DMS53 (cell line): ENCODE results near the gene PIGR.

Experiments used
- DNase-seq: peaks from one replicate; lab custom pipeline; 2025; lab: John Stamatoyannopoulos, UW

PIGR gene

GRCh38 chr1:206932177-206932576 lies 14.1 kb downstream of the PIGR start:
- DNase-seq = no peak

GRCh38 chr1:206931709-206932108 lies 14.6 kb downstream of the PIGR start:
- peak; percentile 14 for DNase-seq

- no peak for DNase-seq
Observed at GRCh38 chr1:206930210-206930798, 16.0 kb downstream of the PIGR start.

GRCh38 chr1:206929524-206929923 lies 16.7 kb downstream of the PIGR start:
- DNase-seq = no peak

DNA sequence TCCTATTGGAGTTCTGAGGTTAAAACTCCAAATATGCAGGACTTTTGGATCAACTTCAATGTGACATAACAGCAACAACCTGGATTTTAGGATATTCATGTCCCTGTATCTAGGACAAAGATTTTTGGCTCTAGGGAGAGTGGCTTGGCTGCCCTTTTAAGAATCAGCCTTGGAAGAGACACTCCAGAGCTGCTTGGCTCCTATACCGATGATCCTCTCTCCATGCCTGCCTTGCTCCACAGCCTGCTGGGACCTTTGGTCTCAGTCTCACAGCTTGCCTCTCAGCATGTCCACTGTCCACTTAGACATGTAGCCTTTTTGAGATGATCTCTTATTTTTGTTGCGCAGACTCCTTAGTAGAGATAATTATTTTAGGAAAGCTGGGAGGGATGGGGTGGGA lies 20.0 kb downstream of the PIGR start:
- DNase-seq = no peak

DNA sequence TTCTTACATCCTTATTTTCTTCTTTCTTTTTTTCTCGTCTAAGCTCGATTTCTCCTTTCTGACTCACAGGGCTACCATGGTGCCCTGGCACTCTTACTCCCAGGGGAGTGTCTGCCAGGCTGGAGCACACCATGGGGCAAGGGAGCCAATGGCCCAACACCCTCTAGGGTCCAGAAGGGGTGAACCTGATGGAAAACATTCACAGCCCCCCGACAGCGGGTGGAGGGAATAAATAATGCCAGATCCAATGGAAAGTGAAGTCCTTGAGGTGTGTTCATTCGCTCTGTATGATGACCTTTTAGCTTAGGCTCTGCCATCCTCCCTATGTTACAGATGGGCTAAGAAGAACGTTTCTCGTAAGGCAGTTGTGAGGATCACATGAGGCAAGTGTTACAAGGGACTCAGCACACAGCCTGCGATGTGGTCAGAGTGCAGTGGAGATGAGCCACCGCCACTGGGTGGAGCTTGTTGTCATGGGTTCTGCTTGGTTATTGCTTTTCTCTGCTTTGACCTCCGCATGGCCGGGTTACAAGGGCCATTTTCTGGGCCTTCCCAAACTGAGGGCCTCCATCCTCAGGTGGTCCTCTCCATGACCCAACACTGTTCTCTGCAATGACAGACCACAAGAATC lies 21.0 kb downstream of the PIGR start:
- DNase-seq = peak; percentile 37

DNA sequence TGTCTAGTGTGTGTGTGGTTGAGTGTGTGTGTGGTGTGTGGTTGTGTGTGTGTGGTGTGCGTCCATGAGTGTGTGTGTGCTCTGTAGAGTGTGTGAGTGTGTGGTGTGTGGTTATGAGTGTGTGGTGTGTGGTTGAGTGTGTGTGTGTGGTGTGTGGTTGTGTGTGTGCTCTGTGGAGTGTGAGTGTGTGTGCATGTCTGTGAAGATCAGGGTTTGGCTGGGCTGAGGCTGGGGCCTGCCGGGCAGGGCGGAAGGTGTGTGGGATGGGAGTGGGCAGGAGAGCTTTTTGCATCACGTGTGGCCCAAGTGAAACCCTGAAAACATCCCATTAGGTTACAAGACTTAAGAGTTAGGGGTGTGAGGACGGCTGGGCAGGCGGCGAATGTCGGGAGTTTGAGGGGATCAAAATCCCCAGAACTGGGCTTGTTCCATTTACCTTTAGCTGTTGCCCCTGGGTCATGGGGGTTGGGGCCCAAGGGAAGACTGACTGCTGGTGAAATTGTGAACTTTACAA lies 21.6 kb downstream of the PIGR start:
- peak; percentile 37 for DNase-seq

GRCh38 chr1:206923961-206924557 lies 22.2 kb downstream of the PIGR start:
- DNase-seq = peak; percentile 16

GRCh38 chr1:206923009-206923960 lies 23.0 kb downstream of the PIGR start:
- DNase-seq = peak; percentile 44

DNA sequence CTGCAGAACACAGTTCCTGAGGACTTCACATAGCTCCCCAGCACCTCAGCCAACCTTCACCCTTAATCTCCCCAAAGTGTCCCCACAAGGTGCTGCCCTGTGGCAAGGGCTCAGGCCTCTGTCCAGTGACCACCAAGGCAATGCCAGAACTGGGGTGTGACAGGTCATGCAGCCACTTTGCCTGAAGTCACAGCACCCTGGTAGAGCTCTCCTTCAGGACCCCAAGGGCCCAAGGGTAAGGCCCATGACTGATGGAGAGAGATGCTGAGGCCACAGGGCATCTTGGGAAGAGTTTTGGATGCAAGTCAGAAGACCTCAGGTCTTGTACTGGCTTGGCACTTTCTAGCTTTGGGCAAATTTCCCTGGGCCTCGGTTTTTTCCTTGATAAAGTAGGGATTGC lies 23.7 kb downstream of the PIGR start:
- DNase-seq = no peak

- peak; percentile 89 for DNase-seq
Observed at GRCh38 chr1:206921772-206922265, 24.4 kb downstream of the PIGR start, which contains the start of gene FCMR. Gene FCMR, minus strand, starts transcription at chr1:206921941. Its CDS starts 87 bp downstream, at chr1:206921854.

DNA sequence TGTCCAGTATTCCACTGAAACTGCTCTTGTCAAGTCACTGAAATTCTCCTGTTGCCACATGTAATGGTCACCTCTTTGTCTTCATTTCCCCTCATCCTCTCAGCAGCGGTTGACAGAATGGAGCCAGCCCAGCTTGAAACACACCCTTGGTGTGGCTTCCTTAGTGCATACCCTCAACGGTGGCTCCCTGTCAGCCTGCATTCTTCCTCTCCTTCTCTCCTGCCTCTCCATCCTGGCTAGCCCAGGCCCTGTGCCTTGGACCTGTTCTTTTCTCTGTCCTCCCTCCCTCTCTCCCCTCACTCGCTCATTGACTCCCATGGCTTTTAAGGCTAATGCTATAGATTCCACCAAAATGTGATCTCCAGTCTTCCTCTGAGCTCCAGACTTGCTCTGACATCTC lies 28.2 kb downstream of the PIGR start:
- no peak for DNase-seq

DNA sequence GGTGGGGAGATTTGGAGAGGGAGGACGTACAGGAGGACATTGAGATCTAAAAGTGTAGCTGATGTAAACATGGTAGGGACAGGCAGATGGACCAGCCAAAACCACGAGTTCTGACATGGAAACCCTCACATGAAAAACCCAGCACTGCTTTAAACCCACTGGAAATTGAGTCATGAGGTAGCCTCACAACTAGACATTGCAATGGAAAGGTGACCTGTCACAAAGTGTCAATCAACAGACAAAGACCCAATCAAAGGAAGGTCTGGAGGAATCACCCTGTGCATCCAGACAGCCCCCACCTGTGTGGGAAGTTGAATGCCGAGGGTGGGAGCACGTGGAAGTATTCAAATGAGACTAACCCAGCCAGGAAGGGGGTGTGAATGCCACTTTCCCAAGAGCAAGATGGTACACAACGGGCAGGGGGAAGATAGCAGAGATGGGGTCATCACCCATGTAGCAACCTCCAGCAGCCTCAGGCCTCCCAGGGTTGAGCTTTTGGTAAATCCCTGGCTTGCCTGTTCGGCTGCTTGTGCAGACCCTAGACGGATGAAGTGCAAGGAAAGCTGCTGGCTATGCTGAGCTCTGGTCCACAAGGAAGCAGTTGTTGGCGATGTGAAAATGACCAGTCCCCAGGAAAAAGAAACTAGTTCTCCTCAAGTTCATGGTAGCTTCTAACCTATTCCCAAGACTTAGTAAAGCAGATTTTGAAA lies 30.1 kb downstream of the PIGR start:
- no peak for DNase-seq

GRCh38 chr1:206915030-206915735 lies 31.1 kb downstream of the PIGR start:
- DNase-seq = no peak

- no peak for DNase-seq
Observed at GRCh38 chr1:206913766-206914537, 32.3 kb downstream of the PIGR start.

GRCh38 chr1:206912445-206913095 lies 33.7 kb downstream of the PIGR start:
- DNase-seq = peak; percentile 92

DNA sequence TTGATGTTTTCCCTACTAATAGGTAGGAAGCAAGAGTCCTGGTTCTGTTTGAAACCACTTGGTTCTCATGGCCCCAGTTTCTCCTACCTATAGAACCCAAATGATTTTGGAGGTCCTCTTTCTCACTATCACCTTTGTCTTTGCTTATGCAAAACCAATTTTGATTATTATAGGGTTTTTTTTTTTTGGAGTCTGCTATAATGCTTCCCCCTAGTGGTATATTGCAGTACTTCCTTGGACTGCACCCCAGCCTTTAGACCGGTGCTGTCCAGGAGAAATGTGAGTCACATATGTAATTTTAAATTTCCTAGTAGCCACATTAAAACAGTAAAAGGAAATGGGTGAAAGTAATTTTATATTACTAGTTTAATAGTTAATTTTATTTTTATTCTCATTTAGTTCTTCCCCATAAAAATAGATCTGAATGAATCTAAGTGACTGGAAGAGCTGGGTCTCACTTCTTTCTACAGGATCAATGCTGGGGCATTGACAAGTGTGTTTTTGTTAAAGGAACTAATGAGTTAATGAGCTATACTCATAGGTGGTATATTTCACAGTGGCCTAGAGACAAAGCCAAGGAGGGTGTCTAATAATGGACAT lies 35.1 kb downstream of the PIGR start:
- DNase-seq = peak; percentile 85

- peak; percentile 48 for DNase-seq
Observed at GRCh38 chr1:206909883-206910318, 36.4 kb downstream of the PIGR start.
